Astrocyte of the cerebellum (primary cell): Measurements from ENCODE around the gene S100PBP.

Experiments used
- DNase-seq: peaks from one replicate; pipeline ENCODE4 v3.0.0-alpha.2; 2011; ENCODE audit warnings: low read depth
- H3K4me3 ChIP-seq: 2 replicates; pipeline ENCODE4 v1.5.1; 2011; ENCODE audit warnings: mild to moderate bottlenecking, low read depth, low read length, moderate library complexity
- CTCF ChIP-seq: IDR thresholded peaks from 2 replicates; pipeline ENCODE4 v1.5.1; 2012; ENCODE audit warnings: low read length, low read depth, moderate library complexity, mild to moderate bottlenecking; ENCODE audit errors: missing control alignments
- in situ Hi-C: cut with HindIII; loops from 2 replicates; pipeline ENCODE4 v1.10.0; 2017; ENCODE audit warnings: low sequenced_read_pairs

S100PBP gene

GRCh38 chr1:32858136-32858535 is 40.7 kb downstream of the S100PBP start:
- no peak for DNase-seq
- in situ Hi-C loops = no loop called here
- no peak overlapping the region for H3K4me3 ChIP-seq
- no peak for TF ChIP-seq CTCF

GRCh38 chr1:32858791-32859190 is 41.3 kb downstream of the S100PBP start:
- DNase-seq = no peak
- in situ Hi-C loops = no loop called here
- H3K4me3 ChIP-seq = no peak overlapping the region
- no peak for TF ChIP-seq CTCF

GRCh38 chr1:32859915-32860314 is 42.5 kb downstream of the S100PBP start:
- in situ Hi-C loops = no loop called here
- no peak for TF ChIP-seq CTCF
- no peak for DNase-seq
- no peak overlapping the region for H3K4me3 ChIP-seq

- H3K4me3 ChIP-seq = no peak overlapping the region
- in situ Hi-C loops = no loop called here
- DNase-seq = no peak
- TF ChIP-seq CTCF = no peak
Measured at GRCh38 chr1:32860566-32860965, 43.1 kb downstream of the S100PBP start.

- no peak for TF ChIP-seq CTCF
- in situ Hi-C loops = no loop called here
Measured at GRCh38 chr1:32861904-32862695, 44.6 kb downstream of the S100PBP start.

GRCh38 chr1:32863218-32863880 is 45.9 kb downstream of the S100PBP start:
- TF ChIP-seq CTCF = no peak
- in situ Hi-C loops = no loop called here
- no peak for DNase-seq
- no peak overlapping the region for H3K4me3 ChIP-seq

More at GRCh38 chr1:32861904-32862695, 44.6 kb downstream of the S100PBP start:
- no peak overlapping the region for H3K4me3 ChIP-seq
- no peak for DNase-seq
